VCaP (cell line): Measurements from ENCODE around the gene FHAD1.

ENCODE experiments used
- H3K27ac ChIP-seq: fragments of 450-650 bp; 2 replicates; pipeline ENCODE4 v1.5.1; 2017
- TF ChIP-seq, protein P1 (sequence below): fragments of 450-650 bp; conservative IDR thresholded peaks from 2 replicates; pipeline ENCODE4 v1.5.1; 2017; ENCODE audit warnings: mild to moderate bottlenecking, moderate library complexity

FHAD1 gene

DNA sequence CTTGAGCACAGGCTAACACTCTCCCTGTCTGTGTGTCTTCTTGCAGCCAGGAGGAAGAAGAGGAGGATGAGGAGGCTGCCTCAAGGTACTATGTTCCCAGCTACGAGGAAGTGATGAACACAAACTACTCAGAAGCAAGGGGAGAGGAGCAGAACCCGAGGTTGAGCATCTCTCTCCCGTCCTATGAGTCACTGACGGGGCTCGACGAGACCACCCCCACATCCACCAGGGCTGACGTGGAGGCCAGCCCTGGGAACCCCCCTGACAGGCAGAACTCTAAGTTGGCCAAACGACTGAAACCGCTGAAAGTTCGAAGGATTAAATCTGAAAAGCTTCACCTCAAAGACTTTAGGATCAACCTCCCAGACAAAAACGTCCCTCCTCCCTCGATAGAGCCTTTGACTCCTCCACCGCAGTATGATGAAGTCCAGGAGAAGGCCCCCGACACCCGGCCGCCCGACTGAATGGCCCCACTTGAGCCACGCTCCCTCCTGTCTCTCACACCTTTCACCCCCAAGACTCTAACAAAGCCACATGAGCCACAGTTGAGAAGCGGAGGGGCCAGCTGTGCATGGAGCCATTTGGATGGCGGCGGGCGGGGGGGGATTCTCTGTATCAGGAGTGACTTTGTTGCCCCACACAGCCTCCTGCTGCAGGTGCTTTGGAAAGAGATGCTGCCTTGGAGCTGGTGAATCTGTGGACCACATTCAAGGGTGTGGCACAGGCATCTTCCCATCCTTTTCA is 27.6 kb upstream of the FHAD1 start:
- TF ChIP-seq, protein P1, sequence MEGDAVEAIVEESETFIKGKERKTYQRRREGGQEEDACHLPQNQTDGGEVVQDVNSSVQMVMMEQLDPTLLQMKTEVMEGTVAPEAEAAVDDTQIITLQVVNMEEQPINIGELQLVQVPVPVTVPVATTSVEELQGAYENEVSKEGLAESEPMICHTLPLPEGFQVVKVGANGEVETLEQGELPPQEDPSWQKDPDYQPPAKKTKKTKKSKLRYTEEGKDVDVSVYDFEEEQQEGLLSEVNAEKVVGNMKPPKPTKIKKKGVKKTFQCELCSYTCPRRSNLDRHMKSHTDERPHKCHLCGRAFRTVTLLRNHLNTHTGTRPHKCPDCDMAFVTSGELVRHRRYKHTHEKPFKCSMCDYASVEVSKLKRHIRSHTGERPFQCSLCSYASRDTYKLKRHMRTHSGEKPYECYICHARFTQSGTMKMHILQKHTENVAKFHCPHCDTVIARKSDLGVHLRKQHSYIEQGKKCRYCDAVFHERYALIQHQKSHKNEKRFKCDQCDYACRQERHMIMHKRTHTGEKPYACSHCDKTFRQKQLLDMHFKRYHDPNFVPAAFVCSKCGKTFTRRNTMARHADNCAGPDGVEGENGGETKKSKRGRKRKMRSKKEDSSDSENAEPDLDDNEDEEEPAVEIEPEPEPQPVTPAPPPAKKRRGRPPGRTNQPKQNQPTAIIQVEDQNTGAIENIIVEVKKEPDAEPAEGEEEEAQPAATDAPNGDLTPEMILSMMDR, result no peak
- H3K27ac ChIP-seq, result no peak overlapping the region

GRCh38 chr1:15220024-15220392 is 27.0 kb upstream of the FHAD1 start:
- TF ChIP-seq, protein P1, result no peak

GRCh38 chr1:15220825-15221431 is 26.1 kb upstream of the FHAD1 start:
- no peak overlapping the region for H3K27ac ChIP-seq
- TF ChIP-seq, protein P1, result no peak

More at GRCh38 chr1:15220024-15220392, 27.0 kb upstream of the FHAD1 start:
- H3K27ac ChIP-seq, result no peak overlapping the region

DNA sequence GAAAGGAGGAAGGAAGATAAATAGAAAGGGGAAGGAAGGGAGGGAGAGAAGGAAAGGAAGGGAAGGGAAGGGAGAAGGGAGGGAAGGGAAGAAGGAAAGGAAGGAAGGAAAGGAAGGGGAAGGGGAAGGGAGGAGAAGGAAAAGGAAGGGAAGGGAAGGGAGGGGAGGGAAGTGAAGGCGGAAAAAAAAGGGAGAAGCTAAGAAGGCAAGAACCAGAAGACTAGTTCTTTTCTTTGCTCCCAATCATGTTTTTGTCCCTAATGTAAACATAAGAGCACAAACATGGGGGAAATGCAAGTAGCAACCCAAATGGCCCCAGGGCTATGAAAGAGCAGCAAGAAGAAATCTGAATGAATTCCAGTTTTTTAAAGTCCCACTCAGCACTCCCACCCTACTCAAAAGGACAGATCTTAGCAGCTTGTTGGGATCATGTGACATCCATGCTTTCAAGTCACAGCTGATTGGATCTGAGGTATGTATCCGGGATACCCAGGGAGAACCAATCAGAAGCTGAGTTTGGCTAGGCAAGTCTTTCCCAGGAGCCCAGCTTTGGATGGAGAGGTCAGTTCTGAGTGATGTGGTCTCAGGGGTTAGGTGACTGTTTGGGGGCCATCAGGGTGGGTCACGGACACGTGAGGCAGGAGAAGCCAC is 24.2 kb upstream of the FHAD1 start:
- TF ChIP-seq, protein P1, result no peak
- no peak overlapping the region for H3K27ac ChIP-seq

DNA sequence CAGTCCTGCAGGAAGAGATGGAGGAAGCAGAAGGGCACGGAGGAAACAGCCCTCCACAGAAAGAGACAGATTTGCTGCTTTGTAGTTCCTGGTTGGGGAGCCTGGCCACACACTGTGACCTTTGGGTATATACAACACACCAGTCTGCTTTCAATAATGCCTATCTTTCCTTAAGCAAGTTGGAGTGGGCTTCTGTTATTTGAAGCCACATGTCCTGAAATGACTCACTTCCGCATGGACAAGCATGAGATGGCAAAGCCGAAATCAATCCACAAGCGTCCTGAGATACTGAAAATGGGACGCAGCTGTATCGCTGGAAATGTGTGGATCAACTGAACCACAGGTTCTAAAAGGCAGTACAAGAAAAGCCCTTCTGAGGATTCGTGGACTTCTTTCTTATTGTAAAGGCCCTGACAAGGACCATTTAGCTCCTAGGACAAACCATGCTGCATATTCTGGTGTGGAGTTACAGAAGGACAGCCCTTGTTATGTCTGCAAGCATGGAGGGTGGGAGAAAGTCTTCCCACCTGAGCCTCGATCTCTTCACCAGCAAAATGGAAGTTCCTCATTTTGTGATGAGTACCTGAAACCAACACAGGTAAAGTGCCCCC is 22.7 kb upstream of the FHAD1 start:
- TF ChIP-seq, protein P1, result no peak
- no peak overlapping the region for H3K27ac ChIP-seq

DNA sequence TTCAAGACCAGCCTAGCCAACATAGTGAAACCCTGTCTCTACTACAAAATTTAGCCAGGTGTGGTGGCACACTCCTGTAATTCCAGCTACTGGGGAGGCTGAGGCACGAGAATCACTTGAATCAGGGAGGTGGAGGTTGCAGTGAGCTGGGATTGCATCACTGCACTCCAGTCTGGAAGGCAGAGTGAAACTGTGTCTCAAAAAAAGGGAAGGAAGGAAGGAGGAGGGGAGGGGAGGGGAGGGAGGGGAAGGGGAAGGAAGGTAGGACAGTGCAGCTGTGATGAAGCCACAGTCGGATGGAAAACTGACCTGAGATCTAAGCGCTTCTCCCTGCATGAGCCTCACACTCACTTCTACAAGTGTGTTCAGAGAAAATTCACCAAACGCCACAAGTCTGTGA is 22.0 kb upstream of the FHAD1 start:
- H3K27ac ChIP-seq, result no peak overlapping the region
- TF ChIP-seq, protein P1, result no peak

- TF ChIP-seq, protein P1, result no peak
- no peak overlapping the region for H3K27ac ChIP-seq
These were observed 21.6 kb upstream of the FHAD1 start for GRCh38 chr1:15225461-15225860.
